ENCODE results near the gene PTPN9.
"Not testable (repeated sequence)": the region's sequence is repeated elsewhere in the genome, so short reads cannot be mapped to it uniquely, and the experiment has no call there.

Gene PTPN9

DNA sequence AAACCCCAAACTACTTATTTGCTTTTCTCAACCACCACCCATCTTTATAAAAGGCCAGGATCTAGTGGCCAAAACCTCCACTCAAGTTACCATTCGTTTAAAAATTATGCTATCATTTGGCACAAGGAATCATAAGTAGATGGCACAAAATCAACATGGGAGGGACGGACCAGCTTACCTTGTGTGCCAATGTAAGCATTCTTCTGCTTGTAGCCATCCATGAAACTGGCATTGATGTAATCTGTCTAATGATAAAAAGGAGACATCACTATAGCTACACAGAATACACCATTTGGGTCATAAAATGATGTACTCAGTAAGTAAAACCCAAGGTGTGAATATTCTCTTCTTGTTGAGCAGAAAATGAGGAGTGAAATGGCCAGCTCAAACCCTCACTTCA lies 99.4 kb downstream of the PTPN9 start:
- no peaks in the 10 kb centered on the region for H3K79me2 ChIP-seq (ENCODE audit: insufficient read depth, low read length)
- no peak overlapping the region for H3K4me2 ChIP-seq (ENCODE audit: low read length)
- no peaks in the 10 kb centered on the region for H3K27me3 ChIP-seq (ENCODE audit: insufficient read depth, low read length)
- no peak overlapping the region for H2AFZ ChIP-seq (ENCODE audit: low read length)
- no peak overlapping the region for H3K9ac ChIP-seq (ENCODE audit: low read length)
- no peaks in the 10 kb centered on the region for H3F3A ChIP-seq (ENCODE audit: insufficient read depth, low read length)
- H3K36me3 ChIP-seq (ENCODE audit: insufficient read depth, low read length), result peaks cover 32% of the 10 kb centered on the region
- no peaks in the 10 kb centered on the region for H3K9me2 ChIP-seq (ENCODE audit: low read depth, low read length)
- H3K9me3 ChIP-seq (ENCODE audit: low read length), result 0 out of 2 replicates have a peak, but pooled peaks cover 3% of the 10 kb centered on the region
- no peak overlapping the region for H3K4me3 ChIP-seq (ENCODE audit: low read depth, low read length, poor library complexity, severe bottlenecking)
- H3K4me1 ChIP-seq (ENCODE audit: insufficient read depth, low read length, severe bottlenecking), result no peaks in the 10 kb centered on the region
- H3K27ac ChIP-seq (ENCODE audit: low read depth, low read length, poor library complexity, severe bottlenecking), result no peak overlapping the region
- no peak for TF ChIP-seq EZH2 (IDR thresholded peaks at IDR 0.05; ENCODE audit: borderline replicate concordance, low read length)
- TF ChIP-seq, protein P1, sequence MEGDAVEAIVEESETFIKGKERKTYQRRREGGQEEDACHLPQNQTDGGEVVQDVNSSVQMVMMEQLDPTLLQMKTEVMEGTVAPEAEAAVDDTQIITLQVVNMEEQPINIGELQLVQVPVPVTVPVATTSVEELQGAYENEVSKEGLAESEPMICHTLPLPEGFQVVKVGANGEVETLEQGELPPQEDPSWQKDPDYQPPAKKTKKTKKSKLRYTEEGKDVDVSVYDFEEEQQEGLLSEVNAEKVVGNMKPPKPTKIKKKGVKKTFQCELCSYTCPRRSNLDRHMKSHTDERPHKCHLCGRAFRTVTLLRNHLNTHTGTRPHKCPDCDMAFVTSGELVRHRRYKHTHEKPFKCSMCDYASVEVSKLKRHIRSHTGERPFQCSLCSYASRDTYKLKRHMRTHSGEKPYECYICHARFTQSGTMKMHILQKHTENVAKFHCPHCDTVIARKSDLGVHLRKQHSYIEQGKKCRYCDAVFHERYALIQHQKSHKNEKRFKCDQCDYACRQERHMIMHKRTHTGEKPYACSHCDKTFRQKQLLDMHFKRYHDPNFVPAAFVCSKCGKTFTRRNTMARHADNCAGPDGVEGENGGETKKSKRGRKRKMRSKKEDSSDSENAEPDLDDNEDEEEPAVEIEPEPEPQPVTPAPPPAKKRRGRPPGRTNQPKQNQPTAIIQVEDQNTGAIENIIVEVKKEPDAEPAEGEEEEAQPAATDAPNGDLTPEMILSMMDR (IDR thresholded peaks at IDR 0.05; ENCODE audit: low read length), result no peak
- no peaks in the 10 kb centered on the region for H4K20me1 ChIP-seq (ENCODE audit: insufficient read depth, low read length)

DNA sequence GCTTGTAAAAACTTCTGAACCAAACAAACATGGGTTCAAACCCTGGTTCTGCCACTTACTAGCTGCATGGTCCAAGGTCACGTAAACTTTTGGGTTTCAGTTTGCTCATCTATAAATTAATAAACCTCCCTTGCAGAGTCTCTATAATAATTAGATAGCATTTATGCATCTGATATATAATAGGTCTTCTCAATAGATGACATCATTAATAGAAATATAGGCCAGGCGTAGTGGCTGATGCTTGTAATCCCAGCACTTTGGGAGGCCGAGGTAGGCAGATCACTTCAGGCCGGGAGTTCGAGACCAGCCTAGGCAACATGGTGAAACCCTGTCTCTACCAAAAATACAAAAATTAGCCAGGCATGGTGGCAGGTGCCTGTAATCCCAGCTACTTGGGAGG lies 102.0 kb downstream of the PTPN9 start:
- H3K9ac ChIP-seq (ENCODE audit: low read length); H3K79me2 ChIP-seq (ENCODE audit: insufficient read depth, low read length); H3F3A ChIP-seq (ENCODE audit: insufficient read depth, low read length); H3K4me3 ChIP-seq (ENCODE audit: low read depth, low read length, poor library complexity, severe bottlenecking); H3K9me2 ChIP-seq (ENCODE audit: low read depth, low read length); H3K9me3 ChIP-seq (ENCODE audit: low read length); H3K4me2 ChIP-seq (ENCODE audit: low read length); H2AFZ ChIP-seq (ENCODE audit: low read length); H4K20me1 ChIP-seq (ENCODE audit: insufficient read depth, low read length); H3K27ac ChIP-seq (ENCODE audit: low read depth, low read length, poor library complexity, severe bottlenecking); H3K27me3 ChIP-seq (ENCODE audit: insufficient read depth, low read length); H3K4me1 ChIP-seq (ENCODE audit: insufficient read depth, low read length, severe bottlenecking): not testable (repeated sequence)
- peaks cover 22% of the 10 kb centered on the region; the same call in 1 of the 2 replicates for H3K36me3 ChIP-seq (ENCODE audit: insufficient read depth, low read length)

DNA sequence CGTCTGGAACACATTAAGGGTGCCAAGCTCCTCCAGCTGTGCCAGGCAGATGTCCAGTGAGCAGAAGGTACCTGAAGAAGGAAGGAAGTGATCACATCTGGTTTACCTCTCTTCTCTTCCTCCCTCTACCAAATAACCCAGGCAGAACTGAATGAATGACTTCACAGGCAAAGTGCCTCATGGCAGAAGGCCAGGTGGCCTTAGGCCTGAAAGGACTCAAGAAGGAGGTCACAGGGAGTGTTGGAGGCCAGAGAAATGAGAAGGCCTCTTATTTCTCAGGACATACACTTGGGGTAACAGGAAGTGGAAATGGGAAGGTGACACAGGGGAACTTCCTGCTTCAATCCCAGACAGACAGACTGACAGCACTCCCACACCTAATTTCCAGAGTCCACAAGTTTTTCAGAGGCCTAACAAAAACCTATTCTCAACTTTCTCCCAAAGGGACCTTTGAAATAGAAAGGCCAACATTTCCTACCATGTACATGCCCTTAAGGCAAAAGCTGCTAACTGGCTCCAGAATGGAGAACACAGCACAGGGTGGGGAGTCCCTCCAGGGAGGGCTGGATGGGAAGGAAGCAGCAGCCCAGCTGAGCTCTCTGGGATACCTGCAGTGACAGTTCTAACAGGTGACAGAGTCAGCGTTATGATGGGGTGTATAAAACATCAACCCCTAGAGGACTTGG lies 110.1 kb downstream of the PTPN9 start:
- Histone ChIP-seq H3K27me3 (ENCODE audit: insufficient read depth, low read length) (no peaks in the 10 kb centered on the region), H3K9me3 (ENCODE audit: low read length) (no peaks in the 10 kb centered on the region), H3K4me3 (ENCODE audit: low read depth, low read length, poor library complexity, severe bottlenecking) (no peak overlapping the region), H4K20me1 (ENCODE audit: insufficient read depth, low read length) (no peaks in the 10 kb centered on the region), H3K36me3 (ENCODE audit: insufficient read depth, low read length) (peaks cover 62% of the 10 kb centered on the region), H3K4me2 (ENCODE audit: low read length) (no peak overlapping the region), H3F3A (ENCODE audit: insufficient read depth, low read length) (no peaks in the 10 kb centered on the region), H3K79me2 (ENCODE audit: insufficient read depth, low read length) (no peaks in the 10 kb centered on the region), H3K9me2 (ENCODE audit: low read depth, low read length) (no peaks in the 10 kb centered on the region), H3K4me1 (ENCODE audit: insufficient read depth, low read length, severe bottlenecking) (no peaks in the 10 kb centered on the region), H2AFZ (ENCODE audit: low read length) (no peak overlapping the region), H3K9ac (ENCODE audit: low read length) (no peak overlapping the region), H3K27ac (ENCODE audit: low read depth, low read length, poor library complexity, severe bottlenecking) (no peak overlapping the region)
- TF ChIP-seq, protein P1 (IDR thresholded peaks at IDR 0.05; ENCODE audit: low read length), result no peak
- TF ChIP-seq EZH2 (IDR thresholded peaks at IDR 0.05; ENCODE audit: borderline replicate concordance, low read length), result no peak

DNA sequence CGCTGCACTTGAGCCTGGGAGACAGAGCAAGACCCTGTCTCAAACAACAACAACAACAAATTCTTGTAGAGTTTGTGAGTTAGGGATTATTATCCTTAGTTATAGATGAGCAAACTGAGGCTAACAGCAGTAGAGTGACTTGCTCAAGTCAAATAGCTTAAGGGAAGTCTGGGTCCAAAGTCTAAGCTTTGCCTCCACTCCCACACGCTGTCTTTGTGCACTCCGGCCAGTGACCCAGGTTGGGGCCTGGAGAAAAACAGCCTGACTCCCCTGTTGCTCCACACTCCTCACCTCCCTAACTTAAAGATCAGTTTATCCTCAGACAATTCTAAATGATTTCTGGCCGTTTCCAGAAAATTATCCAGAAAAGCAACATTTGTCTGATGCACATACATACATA lies 118.5 kb downstream of the PTPN9 start:
- Histone ChIP-seq H3K4me2 (ENCODE audit: low read length) (no peak overlapping the region), H2AFZ (ENCODE audit: low read length) (no peak overlapping the region), H3K9ac (ENCODE audit: low read length) (no peak overlapping the region), H3K27me3 (ENCODE audit: insufficient read depth, low read length) (no peaks in the 10 kb centered on the region), H3K9me3 (ENCODE audit: low read length) (no peaks in the 10 kb centered on the region), H3F3A (ENCODE audit: insufficient read depth, low read length) (no peaks in the 10 kb centered on the region; the same call in 1 of the 2 replicates), H3K4me3 (ENCODE audit: low read depth, low read length, poor library complexity, severe bottlenecking) (no peak overlapping the region), H3K4me1 (ENCODE audit: insufficient read depth, low read length, severe bottlenecking) (peaks cover 8% of the 10 kb centered on the region), H3K79me2 (ENCODE audit: insufficient read depth, low read length) (no peaks in the 10 kb centered on the region), H3K9me2 (ENCODE audit: low read depth, low read length) (no peaks in the 10 kb centered on the region), H3K36me3 (ENCODE audit: insufficient read depth, low read length) (no peaks in the 10 kb centered on the region), H4K20me1 (ENCODE audit: insufficient read depth, low read length) (no peaks in the 10 kb centered on the region), H3K27ac (ENCODE audit: low read depth, low read length, poor library complexity, severe bottlenecking) (no peak overlapping the region)
- TF ChIP-seq, protein P1 (IDR thresholded peaks at IDR 0.05; ENCODE audit: low read length), result no peak
- no peak for TF ChIP-seq EZH2 (IDR thresholded peaks at IDR 0.05; ENCODE audit: borderline replicate concordance, low read length)
